Thyroid gland (tissue), 4 donors: ENCODE measurements around the gene ALDH1A2. TPM values are rescaled to one million over a fixed set of nuclear protein-coding genes. Genes with fewer than 3 reads are reported as not detected.

Experiments used
- DNase-seq, 2 donors: peaks; one replicate each; pipeline ENCODE4 v3.0.0-alpha.2; 2019
- H3K27ac ChIP-seq, 3 donors: fragments of 200-600 bp; sonication (generic); 1 replicate in 2 of 3; 2 replicates in 1 of 3; pipeline ENCODE4 v1.5.1; 2016 to 2019; ENCODE audit warnings: mild to moderate bottlenecking in 1 of 3, moderate library complexity in 1 of 3
- H3K27me3 ChIP-seq: fragments of 200-600 bp; sonication (generic); one replicate; pipeline ENCODE4 v1.5.1; 2019
- H3K36me3 ChIP-seq, 2 donors: fragments of 200-600 bp; sonication (generic); one replicate each; pipeline ENCODE4 v1.5.1; 2016 to 2019
- H3K4me1 ChIP-seq, 2 donors: fragments of 200-600 bp; sonication (generic); one replicate each; pipeline ENCODE4 v1.5.1; 2017 to 2019
- H3K4me3 ChIP-seq, 3 donors: fragments of 200-600 bp; sonication (generic); replicated peaks in 1 of 3; 1 replicate in 2 of 3; 2 replicates in 1 of 3; pipeline ENCODE4 v1.5.1; 2016; ENCODE audit warnings: mild to moderate bottlenecking in 1 of 3
- H3K9me3 ChIP-seq: fragments of 200-600 bp; sonication (generic); one replicate; pipeline ENCODE4 v1.5.1; 2017
- CTCF ChIP-seq, 6 experiments: fragments of 200-600 bp in 3 of 6; fragments of 450-650 bp in 3 of 6; sonication (generic) in 3 of 6; IDR thresholded peaks; one replicate each; pipeline ENCODE4 v1.5.1; 2016 to 2019; ENCODE audit warnings: antibody characterized with exemption in 6 of 6, mild to moderate bottlenecking in 2 of 6, inconsistent platforms in 1 of 6, moderate library complexity in 1 of 6
- POLR2A ChIP-seq, 2 donors: fragments of 450-650 bp; IDR thresholded peaks; one replicate each; pipeline ENCODE4 v1.6.1; 2017; ENCODE audit warnings: antibody characterized with exemption in 2 of 2, mild to moderate bottlenecking in 2 of 2, moderate library complexity in 1 of 2
- WGBS, 2 donors: methylation state at CpG; one replicate each; pipeline ENCODE4 v1.1.5; 2017; 5-methylcytosine and 5-hydroxymethylcytosine counted together
- intact Hi-C: fragments of 100-400 bp; cut with DNase I; formaldehyde crosslinking; loops from one replicate; pipeline ENCODE4 v1.15.1; 2023
- total RNA-seq, 4 donors: library from RNA; depleted of rRNA; stranded (reverse); fragments of >200 nt; gene quantifications; one replicate each; pipeline ENCODE4 v1.2.3, GENCODE V29; 2016

The ALDH1A2 gene
- total RNA-seq, 4 donors from 2014 or later, result 0.98 to 12.4 (median 7.3) TPM

- DNase-seq, result peak; percentile 95
- H3K9me3 ChIP-seq, result no peaks in the 10 kb centered on the region
- peaks cover 19 to 41% of the 10 kb centered on the region in 2 donors for H3K4me1 ChIP-seq
- WGBS, 2 donors, result 12 to 23% methylated on average over 5 of the region's 5 CpGs
- H3K4me3 ChIP-seq, result no peak overlapping the region
- peak overlapping the region in 2 of 3 donors; percentile 63 to 69 for H3K27ac ChIP-seq
- TF ChIP-seq POLR2A (IDR thresholded peaks at IDR 0.05) (no peak), CTCF (IDR thresholded peaks at IDR 0.05) (peak in 5 of 6 experiments; percentile 15 to 55 (median 48))
- intact Hi-C loops, result no loop called here
- no peaks in the 10 kb centered on the region for H3K27me3 ChIP-seq
- H3K36me3 ChIP-seq, result no peaks in the 10 kb centered on the region
Observed at GRCh38 chr15:57922776-57923175, 142.7 kb downstream of the ALDH1A2 start.

- intact Hi-C loops, result no loop called here
- TF ChIP-seq POLR2A (IDR thresholded peaks at IDR 0.05), result no peak
- TF ChIP-seq CTCF (IDR thresholded peaks at IDR 0.05), result no peak
- Histone ChIP-seq H3K27me3 (no peaks in the 10 kb centered on the region), H3K4me3 (no peak overlapping the region), H3K27ac (no peak overlapping the region), H3K4me1 (peaks cover 19 to 41% of the 10 kb centered on the region in 2 donors), H3K9me3 (no peaks in the 10 kb centered on the region), H3K36me3 (no peaks in the 10 kb centered on the region)
- 78 to 80% methylated on average over 2 of the region's 2 CpGs for WGBS, 2 donors
- no peak for DNase-seq
Observed at GRCh38 chr15:57921371-57921770, 144.1 kb downstream of the ALDH1A2 start.

GRCh38 chr15:57920911-57921310 lies 144.6 kb downstream of the ALDH1A2 start:
- H3K27ac ChIP-seq, result no peak overlapping the region
- intact Hi-C loops, result no loop called here
- no peak overlapping the region for H3K4me3 ChIP-seq
- no peak for TF ChIP-seq CTCF (IDR thresholded peaks at IDR 0.05)
- no peak for TF ChIP-seq POLR2A (IDR thresholded peaks at IDR 0.05)
- no peak for DNase-seq
- H3K4me1 ChIP-seq, result peaks cover 19 to 41% of the 10 kb centered on the region in 2 donors
- H3K9me3 ChIP-seq, result no peaks in the 10 kb centered on the region
- WGBS, 2 donors, result 73 to 84% methylated on average over 5 of the region's 5 CpGs
- H3K36me3 ChIP-seq, result no peaks in the 10 kb centered on the region
- no peaks in the 10 kb centered on the region for H3K27me3 ChIP-seq

GRCh38 chr15:57919754-57920153 lies 145.8 kb downstream of the ALDH1A2 start:
- no peak overlapping the region for H3K4me3 ChIP-seq
- H3K9me3 ChIP-seq, result no peaks in the 10 kb centered on the region
- TF ChIP-seq CTCF (IDR thresholded peaks at IDR 0.05), result no peak
- TF ChIP-seq POLR2A (IDR thresholded peaks at IDR 0.05), result no peak
- no peak overlapping the region for H3K27ac ChIP-seq
- H3K4me1 ChIP-seq, result peaks cover 19 to 39% of the 10 kb centered on the region in 2 donors
- 94 to 97% methylated on average over 2 of the region's 2 CpGs for WGBS, 2 donors
- intact Hi-C loops, result no loop called here
- no peaks in the 10 kb centered on the region for H3K36me3 ChIP-seq
- no peak for DNase-seq
- no peaks in the 10 kb centered on the region for H3K27me3 ChIP-seq

GRCh38 chr15:57917998-57918397 lies 147.5 kb downstream of the ALDH1A2 start:
- Histone ChIP-seq H3K36me3 (no peaks in the 10 kb centered on the region), H3K4me3 (no peak overlapping the region), H3K9me3 (no peaks in the 10 kb centered on the region), H3K27me3 (no peaks in the 10 kb centered on the region), H3K4me1 (peaks cover 7 to 21% of the 10 kb centered on the region in 2 donors), H3K27ac (no peak overlapping the region)
- no peak for DNase-seq
- TF ChIP-seq CTCF (IDR thresholded peaks at IDR 0.05) (no peak), POLR2A (IDR thresholded peaks at IDR 0.05) (no peak)
- WGBS, 2 donors, result 78 to 79% methylated on average over 8 of the region's 8 CpGs
- intact Hi-C loops, result no loop called here
